ENCODE data around the gene RPS21. TPM values are rescaled to one million over a fixed set of nuclear protein-coding genes. Genes with fewer than 3 reads are reported as not detected.
A peak's percentile ranks its signal among the peaks of the same experiment; 100 is the strongest.

Gene RPS21
- total and polyA plus RNA-seq, 2 of the 13 experiments (the other 11 are each of a cell fraction or from before 2014, with no cell fraction given) = 2,647 to 11,063 TPM

- 0 out of 2 replicates have a peak, but pooled peaks have one; percentile 55 for TF ChIP-seq HDAC1 (CRISPR knock-in tag; IDR thresholded peaks at IDR 0.05)
- TF ChIP-seq SNAI1 (CRISPR knock-in tag; IDR thresholded peaks at IDR 0.05; ENCODE audit: borderline replicate concordance) = peak; percentile 50; the same call in 1 of the 2 replicates
- TF ChIP-seq ZNF639 (CRISPR knock-in tag; conservative IDR thresholded peaks at IDR 0.05) = peak; percentile 32; the same call in 1 of the 2 replicates
- peak; percentile 67 for TF ChIP-seq TEAD3 (CRISPR knock-in tag; optimal IDR thresholded peaks at IDR 0.05; ENCODE audit: borderline replicate concordance)
- peak; percentile 87 for TF ChIP-seq ETV5 (CRISPR knock-in tag; IDR thresholded peaks at IDR 0.05; ENCODE audit: borderline replicate concordance)
- 0 out of 2 replicates have a peak, but pooled peaks have one; percentile 56 for TF ChIP-seq ZBED4 (CRISPR knock-in tag; IDR thresholded peaks at IDR 0.05; ENCODE audit: borderline replicate concordance)
- TF ChIP-seq ZNF124 (CRISPR knock-in tag; IDR thresholded peaks at IDR 0.05) = peak; percentile 88
- no peak; the same call in 1 of the 2 replicates for TF ChIP-seq ZNF776 (CRISPR knock-in tag; IDR thresholded peaks at IDR 0.05)
- 0 out of 2 replicates have a peak, but pooled peaks have one; percentile 40 for TF ChIP-seq NFKBIZ (CRISPR knock-in tag; IDR thresholded peaks at IDR 0.05)
- TF ChIP-seq CSRNP1 (CRISPR knock-in tag; IDR thresholded peaks at IDR 0.05) = peak; percentile 93; the same call in 1 of the 2 replicates
- TF ChIP-seq ZNF782 (CRISPR knock-in tag; IDR thresholded peaks at IDR 0.05; ENCODE audit: borderline replicate concordance) = no peak
- TF ChIP-seq POGK (CRISPR knock-in tag; conservative IDR thresholded peaks at IDR 0.05) = 0 out of 2 replicates have a peak, but pooled peaks have one; percentile 22
- TF ChIP-seq CHD4 (IDR thresholded peaks at IDR 0.05; ENCODE audit: borderline replicate concordance, low read length) = no peak
- no peak for TF ChIP-seq DBP (CRISPR knock-in tag; IDR thresholded peaks at IDR 0.05; ENCODE audit: not compliant biosample characterization)
- peak; percentile 51; the same call in 1 of the 2 replicates for TF ChIP-seq NRL (CRISPR knock-in tag; IDR thresholded peaks at IDR 0.05; ENCODE audit: borderline replicate concordance)
- TF ChIP-seq TFDP2 (CRISPR knock-in tag; IDR thresholded peaks at IDR 0.05) = peak; percentile 37; the same call in 1 of the 2 replicates
Observed at GRCh38 chr20:62411479-62412193, 24.7 kb downstream of the RPS21 start (continued).

Data from HepG2 (cell line).